GM18502 (cell line): ENCODE results near the gene FAM241A.
"Not testable (repeated sequence)": the region's sequence is repeated elsewhere in the genome, so short reads cannot be mapped to it uniquely, and the experiment has no call there.

Experiments used
- ATAC-seq: cut with Tn5 transposase; IDR thresholded peaks from one replicate; pipeline ENCODE4 v1.9.1; 2021; ENCODE audit warnings: mild to moderate bottlenecking; ENCODE audit not compliant: unreplicated experiment, poor library complexity

Gene FAM241A

DNA sequence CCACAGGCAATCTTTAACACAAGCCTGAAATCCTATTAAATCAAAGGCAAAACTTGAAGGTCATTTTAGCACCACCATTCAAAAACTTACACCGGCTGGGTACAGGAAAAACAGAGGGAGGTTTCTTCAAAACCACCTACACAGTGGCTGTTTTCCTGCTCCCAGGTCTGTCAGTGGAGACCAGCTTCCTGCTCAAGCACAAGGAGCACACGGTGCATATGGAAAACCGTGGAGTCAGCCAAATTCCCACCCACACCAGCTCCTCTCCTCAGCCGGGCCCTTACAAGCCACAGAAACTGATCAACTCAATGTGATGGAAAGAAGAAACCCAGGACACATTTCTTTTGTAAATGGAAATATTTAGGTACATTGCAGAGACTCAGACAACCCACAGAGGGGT is 14.3 kb upstream of the FAM241A start:
- ATAC-seq, result no peak

DNA sequence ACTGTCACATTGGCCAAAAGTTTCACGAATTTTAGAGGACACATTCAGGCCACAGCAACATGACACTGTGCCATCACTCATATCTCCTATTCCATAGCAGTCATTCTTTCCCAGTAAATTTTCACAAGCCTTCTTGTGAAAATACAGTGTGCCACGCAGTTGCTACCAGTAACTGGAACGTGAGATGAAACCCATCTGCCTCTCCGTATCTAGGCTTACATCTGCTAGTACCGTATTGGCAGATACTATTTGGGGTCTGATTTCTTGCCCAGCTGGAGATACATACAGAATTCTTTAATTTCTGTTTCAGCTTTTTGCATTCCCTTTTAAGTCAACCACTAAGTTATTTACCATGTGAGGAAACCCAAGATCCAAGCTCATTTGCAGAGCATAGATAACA is 8.7 kb upstream of the FAM241A start:
- no peak for ATAC-seq

DNA sequence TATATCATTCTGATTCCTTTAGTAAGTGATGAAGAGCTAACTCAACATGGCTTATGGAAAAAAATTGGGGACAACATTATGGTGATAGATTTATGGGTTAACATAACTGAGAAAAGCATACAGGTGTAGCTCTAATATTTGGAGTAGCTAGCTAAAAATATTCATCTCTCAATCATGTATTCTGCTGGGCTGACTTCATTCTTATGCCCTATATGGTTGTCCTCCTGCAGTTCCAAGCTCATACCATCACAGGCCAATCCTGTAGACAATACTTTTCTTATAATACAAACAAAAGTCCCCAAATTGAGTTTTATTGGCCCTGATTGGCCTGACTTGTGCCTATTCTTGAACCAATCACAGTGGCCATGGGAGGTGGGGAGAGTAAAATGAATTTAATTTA is 6.7 kb upstream of the FAM241A start:
- ATAC-seq, result no peak

GRCh38 chr4:112140536-112140935 is 4.7 kb upstream of the FAM241A start:
- ATAC-seq, result no peak

GRCh38 chr4:112141366-112142138 is 3.7 kb upstream of the FAM241A start:
- no peak for ATAC-seq

DNA sequence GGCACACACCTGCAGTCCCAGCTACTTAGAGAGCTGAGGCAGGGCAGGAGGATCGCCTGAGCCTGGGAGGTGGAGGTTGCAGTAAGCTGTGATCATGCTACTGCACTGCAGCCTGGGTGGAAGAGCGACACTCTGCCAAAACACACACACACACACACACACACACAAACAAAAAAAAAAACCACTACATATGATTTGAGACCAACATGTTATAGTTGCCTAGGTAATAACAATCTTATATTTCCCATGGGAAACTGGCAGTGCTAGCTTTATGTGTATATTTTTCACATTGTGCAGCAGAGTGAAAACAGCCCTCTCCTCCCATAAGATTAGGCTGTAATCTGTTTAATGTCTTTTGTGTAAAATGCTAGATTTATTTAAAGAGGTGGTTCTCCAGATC is 3.1 kb upstream of the FAM241A start:
- no peak for ATAC-seq

DNA sequence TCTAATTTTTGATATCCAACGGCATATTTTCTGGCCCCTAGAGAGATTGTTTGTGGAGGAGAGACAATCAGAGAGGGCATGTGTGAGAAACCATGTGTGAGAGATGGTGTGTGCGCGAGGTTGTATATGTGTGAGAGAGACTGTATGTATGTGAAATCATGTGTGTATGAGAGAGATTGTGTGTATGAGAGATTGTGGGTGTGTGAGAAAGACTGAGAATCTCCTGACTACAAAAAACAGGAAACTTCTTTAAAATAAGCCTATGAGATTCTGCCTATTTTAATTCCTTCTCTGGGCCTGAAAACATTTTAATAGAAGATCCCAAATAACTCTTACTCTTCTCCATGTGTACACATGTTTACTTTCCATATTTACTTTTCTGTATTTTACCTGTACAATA is 1.5 kb upstream of the FAM241A start:
- no peak for ATAC-seq

- no peak for ATAC-seq
These were observed 518 bp upstream of the FAM241A start for GRCh38 chr4:112144546-112145325.

GRCh38 chr4:112145790-112146501 is 692 bp downstream of the FAM241A start:
- peak; percentile 56 for ATAC-seq

DNA sequence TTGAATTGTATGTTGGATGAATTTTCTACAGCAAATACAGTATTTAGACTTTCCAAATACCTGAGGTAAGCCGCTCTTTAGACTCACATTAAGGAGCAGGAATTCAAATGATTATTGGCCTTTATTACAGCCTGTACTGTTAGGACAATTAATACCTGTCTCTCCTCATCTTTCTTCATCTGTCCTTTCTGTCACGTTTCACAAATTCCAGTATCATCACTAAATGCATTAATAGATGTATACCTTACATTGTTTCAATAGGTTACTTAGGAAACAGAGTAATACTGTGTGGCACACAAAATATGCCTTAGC is 1.2 kb downstream of the FAM241A start:
- no peak for ATAC-seq

- no peak for ATAC-seq
These were observed 2.4 kb downstream of the FAM241A start for GRCh38 chr4:112147697-112148096.

- no peak for ATAC-seq
These were observed 5.7 kb downstream of the FAM241A start for GRCh38 chr4:112150920-112151319.

GRCh38 chr4:112152521-112152920 is 7.3 kb downstream of the FAM241A start:
- no peak for ATAC-seq

DNA sequence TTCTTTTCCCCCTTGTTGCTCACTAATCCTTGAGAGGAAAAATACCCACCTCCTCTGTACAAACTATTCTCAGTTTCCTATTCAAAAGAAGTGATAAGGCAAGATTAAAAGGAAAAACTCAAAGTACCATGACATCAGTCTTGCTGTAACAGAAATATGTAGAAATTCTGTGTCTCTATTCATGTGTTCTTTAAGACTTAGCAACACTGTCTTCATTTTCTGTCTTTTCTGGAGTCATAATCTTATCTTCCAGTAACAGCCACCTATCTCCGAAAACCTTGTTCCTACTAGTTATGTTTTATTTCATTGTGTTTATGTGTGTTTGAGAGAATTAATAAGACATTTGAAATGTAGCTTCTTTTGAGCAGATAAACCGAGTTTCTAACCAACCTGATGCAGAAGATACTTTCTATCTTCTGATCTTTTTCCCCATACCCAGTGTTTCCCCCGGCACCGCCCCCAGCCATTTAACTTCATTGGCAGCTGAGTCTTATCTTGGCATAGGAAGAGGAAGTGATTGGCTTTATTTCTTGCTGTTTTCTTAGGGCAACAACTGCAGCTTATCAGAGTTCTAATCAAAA is 8.0 kb downstream of the FAM241A start:
- no peak for ATAC-seq

- ATAC-seq, result no peak
These were observed 10.9 kb downstream of the FAM241A start for GRCh38 chr4:112156112-112156511.

- no peak for ATAC-seq
These were observed 11.3 kb downstream of the FAM241A start for GRCh38 chr4:112156553-112156952.

- not testable (repeated sequence) for ATAC-seq
These were observed 18.5 kb downstream of the FAM241A start for GRCh38 chr4:112163706-112164105.

DNA sequence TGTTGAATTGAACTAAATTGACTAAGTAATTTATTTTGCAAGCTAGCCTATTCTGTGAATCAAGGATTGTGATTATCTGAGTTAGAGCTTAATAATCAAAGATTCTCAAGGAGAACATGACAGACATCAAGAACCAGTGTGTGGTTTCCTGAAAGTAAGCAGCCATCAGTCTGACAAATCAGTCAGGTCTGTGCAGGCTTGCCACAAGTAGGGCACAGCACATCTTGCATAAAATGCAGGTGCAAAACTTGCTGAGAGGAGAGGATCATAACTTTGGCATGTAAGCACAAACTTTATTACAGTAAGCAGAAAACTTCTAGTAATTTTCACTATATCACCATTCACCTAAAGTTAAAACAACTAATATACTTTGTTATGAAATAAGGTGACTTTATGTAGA is 22.5 kb downstream of the FAM241A start:
- no peak for ATAC-seq

DNA sequence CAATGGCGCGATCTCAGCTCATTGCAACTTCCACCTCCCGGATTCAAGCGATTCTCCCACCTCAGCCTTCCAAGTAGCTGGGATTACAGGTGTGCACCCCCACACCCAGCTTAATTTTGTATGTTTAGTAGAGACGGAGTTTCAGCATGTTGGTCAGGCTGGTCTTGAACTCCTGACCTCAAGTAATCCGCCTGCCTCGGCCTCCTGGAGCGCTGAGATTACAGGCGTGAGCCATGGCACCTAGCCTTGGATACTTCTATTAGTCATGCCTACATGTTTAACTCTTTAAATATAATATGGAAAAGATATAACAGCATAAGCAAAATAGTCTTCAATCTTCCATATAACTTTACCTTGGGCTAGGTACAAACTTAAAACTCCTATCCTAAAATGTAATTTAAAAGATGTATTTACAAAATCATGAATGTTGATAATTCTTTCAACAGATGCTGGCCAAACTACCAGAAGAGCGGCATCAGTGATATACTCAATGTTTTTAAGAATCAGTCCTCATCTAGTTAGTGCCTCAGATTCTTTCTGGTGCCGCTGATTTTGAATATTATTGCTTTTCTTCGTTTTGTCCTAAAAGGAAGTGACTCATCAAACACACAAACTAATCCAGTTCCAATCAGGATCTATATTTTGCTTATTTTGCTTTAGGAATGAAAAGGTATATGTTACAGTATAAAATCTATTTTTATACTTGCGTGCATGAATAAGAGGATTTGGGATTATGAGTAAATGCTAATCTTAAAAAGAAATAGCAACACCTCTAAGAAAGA is 23.7 kb downstream of the FAM241A start:
- no peak for ATAC-seq

- no peak for ATAC-seq
These were observed 25.3 kb downstream of the FAM241A start for GRCh38 chr4:112170451-112170993.
